ENCODE measurements around the gene KLHDC3.

DNA sequence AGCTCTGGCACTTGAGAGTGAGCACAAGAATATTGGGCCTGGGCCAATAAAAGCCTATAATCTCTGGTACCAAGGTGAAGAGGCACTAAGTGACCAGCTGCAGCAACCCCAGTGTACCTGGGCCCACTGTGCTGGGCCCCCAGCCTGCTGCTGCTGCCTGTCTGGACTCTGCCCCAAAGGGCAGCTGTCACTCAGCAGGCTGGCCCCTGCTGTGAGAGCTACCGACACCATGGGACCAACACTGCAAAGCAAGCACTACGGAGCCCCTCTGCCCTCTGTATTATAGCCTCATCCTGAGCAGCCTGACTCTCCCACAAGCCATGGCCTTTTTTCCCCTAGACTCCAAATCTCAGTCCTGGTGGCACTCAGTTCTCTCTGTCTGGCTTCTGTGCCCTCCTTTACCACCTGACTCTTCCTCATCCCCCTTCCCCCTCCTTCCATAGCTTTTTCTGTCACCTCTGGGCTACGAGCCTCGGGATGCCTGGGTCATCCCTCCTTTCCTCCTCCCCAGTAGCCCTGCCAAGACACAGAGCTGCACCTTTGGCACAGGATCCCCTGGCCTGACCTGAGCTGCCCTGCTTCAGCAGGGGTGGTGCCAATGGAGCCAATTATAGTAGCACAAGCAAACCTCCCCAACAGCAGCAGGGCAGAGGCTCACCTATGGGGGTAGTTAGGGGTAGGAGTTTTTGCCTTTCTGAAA lies 21.6 kb downstream of the KLHDC3 start:
- no peak for TF ChIP-seq POLR2A (IDR thresholded peaks at IDR 0.05)
- TF ChIP-seq, protein P1, sequence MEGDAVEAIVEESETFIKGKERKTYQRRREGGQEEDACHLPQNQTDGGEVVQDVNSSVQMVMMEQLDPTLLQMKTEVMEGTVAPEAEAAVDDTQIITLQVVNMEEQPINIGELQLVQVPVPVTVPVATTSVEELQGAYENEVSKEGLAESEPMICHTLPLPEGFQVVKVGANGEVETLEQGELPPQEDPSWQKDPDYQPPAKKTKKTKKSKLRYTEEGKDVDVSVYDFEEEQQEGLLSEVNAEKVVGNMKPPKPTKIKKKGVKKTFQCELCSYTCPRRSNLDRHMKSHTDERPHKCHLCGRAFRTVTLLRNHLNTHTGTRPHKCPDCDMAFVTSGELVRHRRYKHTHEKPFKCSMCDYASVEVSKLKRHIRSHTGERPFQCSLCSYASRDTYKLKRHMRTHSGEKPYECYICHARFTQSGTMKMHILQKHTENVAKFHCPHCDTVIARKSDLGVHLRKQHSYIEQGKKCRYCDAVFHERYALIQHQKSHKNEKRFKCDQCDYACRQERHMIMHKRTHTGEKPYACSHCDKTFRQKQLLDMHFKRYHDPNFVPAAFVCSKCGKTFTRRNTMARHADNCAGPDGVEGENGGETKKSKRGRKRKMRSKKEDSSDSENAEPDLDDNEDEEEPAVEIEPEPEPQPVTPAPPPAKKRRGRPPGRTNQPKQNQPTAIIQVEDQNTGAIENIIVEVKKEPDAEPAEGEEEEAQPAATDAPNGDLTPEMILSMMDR (IDR thresholded peaks at IDR 0.05): no peak

Measured in thyroid gland (tissue), 4 donors.